Natural killer cell (primary cell): ENCODE results near the gene LPCAT2. TPM values are rescaled to one million over a fixed set of nuclear protein-coding genes. Genes with fewer than 3 reads are reported as not detected.

ENCODE experiments used
- ATAC-seq, 3 donors: fragments of 150-1000 bp in 2 of 3; fragments of 200-7000 bp in 1 of 3; cut with Tn5 transposase; 1 replicate in 1 of 3; 2 replicates in 2 of 3; pipeline ENCODE4 v1.10.0; 2021; ENCODE audit warnings: mild to moderate bottlenecking in 2 of 3, moderate library complexity in 2 of 3
- DNase-seq, 2 donors: peaks; one replicate each; pipeline versions ENCODE4 v3.0.0 to v3.0.0-alpha.2; 2013 to 2021; ENCODE audit warnings: mixed read lengths in 1 of 2
- H3K27ac ChIP-seq: one replicate; pipeline ENCODE4 v1.5.1; 2013; ENCODE audit warnings: mild to moderate bottlenecking, low read length
- H3K27me3 ChIP-seq: one replicate; pipeline ENCODE4 v1.6.1; 2013; ENCODE audit warnings: low read length; ENCODE audit not compliant: control insufficient read depth, insufficient read depth
- H3K36me3 ChIP-seq: one replicate; pipeline ENCODE4 v1.6.1; 2013; ENCODE audit warnings: low read length; ENCODE audit not compliant: control insufficient read depth, insufficient read depth
- H3K4me1 ChIP-seq: one replicate; pipeline ENCODE4 v1.6.1; 2013; ENCODE audit warnings: low read length; ENCODE audit not compliant: control insufficient read depth, insufficient read depth
- H3K4me3 ChIP-seq: one replicate; pipeline ENCODE4 v1.5.1; 2013; ENCODE audit warnings: low read length
- H3K9me3 ChIP-seq: one replicate; pipeline ENCODE4 v1.6.1; 2013; ENCODE audit warnings: low read length; ENCODE audit not compliant: control insufficient read depth, insufficient read depth
- H3K27ac Mint-ChIP-seq, 2 donors: one replicate each; pipeline ENCODE4 v1.8.0; 2022; ENCODE audit warnings: mild to moderate bottlenecking in 2 of 2, mixed read lengths in 2 of 2, moderate library complexity in 1 of 2
- H3K27me3 Mint-ChIP-seq, 2 donors: one replicate each; pipeline ENCODE4 v1.8.0; 2022; ENCODE audit warnings: low read depth in 2 of 2, mixed read lengths in 2 of 2
- H3K36me3 Mint-ChIP-seq: one replicate; pipeline ENCODE4 v1.8.0; 2022; ENCODE audit warnings: mixed read lengths
- H3K4me1 Mint-ChIP-seq, 2 donors: one replicate each; pipeline ENCODE4 v1.8.0; 2022; ENCODE audit warnings: mixed read lengths in 2 of 2
- H3K4me3 Mint-ChIP-seq: one replicate; pipeline ENCODE4 v1.8.0; 2022; ENCODE audit warnings: mild to moderate bottlenecking, moderate library complexity, mixed read lengths
- H3K9me3 Mint-ChIP-seq, 2 donors: one replicate each; pipeline ENCODE4 v1.8.0; 2022; ENCODE audit warnings: mixed read lengths in 2 of 2
- WGBS: methylation state at CpG from one replicate; pipeline ENCODE4 v1.1.7; 2013; ENCODE audit warnings: missing lambda C conversion rate; ENCODE audit not compliant: insufficient coverage; 5-methylcytosine and 5-hydroxymethylcytosine counted together
- intact Hi-C: fragments of 100-400 bp; cut with micrococcal nuclease; formaldehyde crosslinking; loops from one replicate; pipeline ENCODE4 v1.14.2; 2022
- total RNA-seq, 4 donors: library from RNA; stranded (reverse); fragments of 120-200 nt in 1 of 4; gene quantifications; one replicate each; pipeline versions ENCODE4 v1.2.3 to v1.2.4, GENCODE V29; 2013 to 2022
- TF ChIP-seq, protein P1 (sequence below): fragments of 200-600 bp; IDR thresholded peaks from one replicate; pipeline ENCODE4 v1.8.0; 2022; ENCODE audit warnings: antibody characterized with exemption

Gene LPCAT2
- total RNA-seq, 3 donors from 2014 or later (not counting 1 experiment from before 2014, with no cell fraction given) = 1.6 to 23.5 (median 3.1) TPM

DNA sequence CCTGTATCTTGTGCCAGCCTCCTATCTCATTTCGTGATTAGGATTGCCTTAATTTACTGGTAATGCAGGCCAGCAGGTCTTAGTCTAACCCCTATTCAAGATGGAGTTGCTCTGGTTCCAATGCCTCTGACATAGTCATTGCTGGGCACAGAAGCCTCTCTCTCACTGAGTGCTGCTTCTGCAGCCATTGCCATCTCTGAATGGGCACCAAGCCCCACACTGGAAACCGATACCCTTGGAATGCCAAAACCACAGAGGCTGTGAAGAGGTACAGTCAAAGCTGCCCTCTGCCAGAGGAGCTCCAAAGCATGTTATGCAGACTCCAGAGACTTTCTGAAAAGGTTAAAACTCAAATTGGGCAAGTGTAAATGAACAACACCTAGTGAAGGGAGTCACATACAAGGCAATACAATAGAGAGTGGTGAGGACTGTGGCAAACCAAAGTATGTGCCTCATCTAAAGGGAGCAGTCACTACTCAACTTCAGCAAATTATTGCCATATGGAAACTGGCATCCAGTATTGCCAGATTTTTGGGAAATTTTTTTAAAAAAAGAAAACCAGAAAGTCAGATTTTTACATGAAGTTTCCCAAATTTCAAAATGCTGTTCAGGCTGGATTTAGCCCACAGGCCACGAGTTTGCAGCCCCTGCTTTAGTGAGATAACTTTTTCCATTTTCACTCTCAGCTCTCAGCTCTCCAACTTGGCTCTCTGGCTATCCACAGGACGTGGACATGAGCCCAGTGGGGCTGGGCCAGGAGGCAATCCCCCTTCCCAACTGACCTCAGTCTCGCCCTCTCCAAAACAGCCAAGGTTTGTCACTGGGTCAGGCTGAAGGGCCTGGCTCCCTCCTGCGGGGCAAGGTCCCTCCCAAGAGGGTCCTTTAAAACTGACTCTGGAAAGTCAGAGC lies 32.0 kb upstream of the LPCAT2 start:
- no peaks in the 10 kb centered on the region for H3K27me3 ChIP-seq
- H3K4me1 ChIP-seq = no peaks in the 10 kb centered on the region
- DNase-seq = no peak
- 72% methylated on average over 6 of the region's 6 CpGs for WGBS
- intact Hi-C loops = no loop called here
- no peak for ATAC-seq
- Mint-ChIP-seq H3K4me1 (peaks cover 0 to 5% of the 10 kb centered on the region in 2 donors), H3K27me3 (peaks cover 28 to 36% of the 10 kb centered on the region in 2 donors), H3K4me3 (no peak overlapping the region), H3K27ac (no peak overlapping the region), H3K36me3 (no peaks in the 10 kb centered on the region), H3K9me3 (no peaks in the 10 kb centered on the region)
- H3K36me3 ChIP-seq = no peaks in the 10 kb centered on the region
- H3K4me3 ChIP-seq = no peak overlapping the region
- no peaks in the 10 kb centered on the region for H3K9me3 ChIP-seq
- no peak overlapping the region for H3K27ac ChIP-seq
- TF ChIP-seq, protein P1, sequence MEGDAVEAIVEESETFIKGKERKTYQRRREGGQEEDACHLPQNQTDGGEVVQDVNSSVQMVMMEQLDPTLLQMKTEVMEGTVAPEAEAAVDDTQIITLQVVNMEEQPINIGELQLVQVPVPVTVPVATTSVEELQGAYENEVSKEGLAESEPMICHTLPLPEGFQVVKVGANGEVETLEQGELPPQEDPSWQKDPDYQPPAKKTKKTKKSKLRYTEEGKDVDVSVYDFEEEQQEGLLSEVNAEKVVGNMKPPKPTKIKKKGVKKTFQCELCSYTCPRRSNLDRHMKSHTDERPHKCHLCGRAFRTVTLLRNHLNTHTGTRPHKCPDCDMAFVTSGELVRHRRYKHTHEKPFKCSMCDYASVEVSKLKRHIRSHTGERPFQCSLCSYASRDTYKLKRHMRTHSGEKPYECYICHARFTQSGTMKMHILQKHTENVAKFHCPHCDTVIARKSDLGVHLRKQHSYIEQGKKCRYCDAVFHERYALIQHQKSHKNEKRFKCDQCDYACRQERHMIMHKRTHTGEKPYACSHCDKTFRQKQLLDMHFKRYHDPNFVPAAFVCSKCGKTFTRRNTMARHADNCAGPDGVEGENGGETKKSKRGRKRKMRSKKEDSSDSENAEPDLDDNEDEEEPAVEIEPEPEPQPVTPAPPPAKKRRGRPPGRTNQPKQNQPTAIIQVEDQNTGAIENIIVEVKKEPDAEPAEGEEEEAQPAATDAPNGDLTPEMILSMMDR = no peak

DNA sequence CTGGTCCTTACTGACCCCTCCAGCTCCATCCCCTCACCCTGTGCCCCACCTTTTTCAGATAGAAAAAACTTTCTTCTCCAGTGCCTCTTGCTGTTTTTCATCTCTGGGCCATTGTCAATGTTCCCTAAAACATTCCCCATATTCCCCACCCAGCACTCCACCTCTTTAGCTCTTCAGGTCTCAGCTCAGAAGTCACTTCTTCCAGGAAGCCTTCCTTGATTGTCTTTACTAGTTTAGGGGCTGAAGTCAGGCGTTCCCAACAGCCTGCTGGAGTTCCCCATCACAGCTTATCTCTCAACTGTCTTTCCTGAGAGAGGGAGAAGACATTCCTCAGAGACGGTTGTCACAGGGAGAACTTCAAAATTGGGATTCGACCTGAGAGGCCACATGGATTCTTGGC lies 31.1 kb upstream of the LPCAT2 start:
- H3K27me3 ChIP-seq = no peaks in the 10 kb centered on the region
- no peaks in the 10 kb centered on the region for H3K4me1 ChIP-seq
- H3K36me3 ChIP-seq = no peaks in the 10 kb centered on the region
- Mint-ChIP-seq H3K4me3 (no peak overlapping the region), H3K27me3 (peaks cover 28 to 36% of the 10 kb centered on the region in 2 donors), H3K36me3 (no peaks in the 10 kb centered on the region), H3K4me1 (peaks cover 0 to 5% of the 10 kb centered on the region in 2 donors), H3K27ac (no peak overlapping the region), H3K9me3 (no peaks in the 10 kb centered on the region)
- no peaks in the 10 kb centered on the region for H3K9me3 ChIP-seq
- no peak for DNase-seq
- intact Hi-C loops = no loop called here
- TF ChIP-seq, protein P1 = no peak
- no peak overlapping the region for H3K4me3 ChIP-seq
- no peak overlapping the region for H3K27ac ChIP-seq
- ATAC-seq = no peak
- 87% methylated on average over 3 of the region's 3 CpGs for WGBS

DNA sequence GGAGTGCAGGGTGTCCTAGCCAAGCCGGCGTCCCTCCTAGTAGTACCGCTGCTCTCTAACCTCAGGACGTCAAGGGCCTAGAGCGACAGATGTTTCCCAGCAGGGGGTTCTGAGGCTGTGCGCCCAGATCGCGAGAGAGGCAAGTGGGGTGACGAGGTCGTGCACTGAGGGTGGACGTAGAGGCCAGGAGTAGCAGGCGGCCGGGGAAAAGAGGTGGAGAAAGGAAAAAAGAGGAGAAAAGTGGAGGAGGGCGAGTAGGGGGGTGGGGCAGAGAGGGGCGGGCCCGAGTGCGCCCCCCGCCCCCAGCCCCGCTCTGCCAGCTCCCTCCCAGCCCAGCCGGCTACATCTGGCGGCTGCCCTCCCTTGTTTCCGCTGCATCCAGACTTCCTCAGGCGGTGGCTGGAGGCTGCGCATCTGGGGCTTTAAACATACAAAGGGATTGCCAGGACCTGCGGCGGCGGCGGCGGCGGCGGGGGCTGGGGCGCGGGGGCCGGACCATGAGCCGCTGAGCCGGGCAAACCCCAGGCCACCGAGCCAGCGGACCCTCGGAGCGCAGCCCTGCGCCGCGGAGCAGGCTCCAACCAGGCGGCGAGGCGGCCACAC lies 29.9 kb upstream of the LPCAT2 start, which contains the start of gene MMP2:
Gene MMP2 (plus strand): TSS at position 372 of the 603 bp plus-strand sequence. CDS start 282 bp downstream, outside the sequence.
- H3K4me1 Mint-ChIP-seq = peaks cover 0 to 5% of the 10 kb centered on the region in 2 donors
- Histone ChIP-seq H3K4me1 (no peaks in the 10 kb centered on the region), H3K27me3 (no peaks in the 10 kb centered on the region), H3K4me3 (no peak within 1 kb of the TSS), H3K9me3 (no peaks in the 10 kb centered on the region), H3K36me3 (no peaks in the 10 kb centered on the region), H3K27ac (no peak within 1 kb of the TSS)
- ATAC-seq = no peak
- no peaks in the 10 kb centered on the region for H3K36me3 Mint-ChIP-seq
- H3K4me3 Mint-ChIP-seq = no peak within 1 kb of the TSS
- TF ChIP-seq, protein P1 = no peak
- no peaks in the 10 kb centered on the region for H3K9me3 Mint-ChIP-seq
- no peak for DNase-seq
- H3K27ac Mint-ChIP-seq = no peak within 1 kb of the TSS
- intact Hi-C loops = no loop called here
- peaks cover 28 to 36% of the 10 kb centered on the region in 2 donors for H3K27me3 Mint-ChIP-seq
- WGBS = 2% methylated on average over 46 of the region's 46 CpGs
